Esophagus mucosa (tissue), 1 donor: ENCODE measurements around the gene NDC80. TPM values are rescaled to one million over a fixed set of nuclear protein-coding genes. Genes with fewer than 3 reads are reported as not detected.

Experiments used
- total RNA-seq: library from RNA; stranded (reverse); gene quantifications from one replicate; pipeline ENCODE4 v1.2.4, GENCODE V29; 2023
- donor health status: DM: yes; HTN: yes; CAD: no.

NDC80 gene
- total RNA-seq, 1 donor from 2014 or later = 9.7 TPM

Other genes starting within 250 kb of the NDC80 start
- gene METTL4, start 52 bp upstream of the NDC80 start, total RNA-seq = 8.2 TPM
- gene SMCHD1, start 84.2 kb downstream of the NDC80 start, total RNA-seq = 20.9 TPM